Endodermal cell (in vitro differentiated cells): ENCODE data around the gene PADI3. TPM values are rescaled to one million over a fixed set of nuclear protein-coding genes. Genes with fewer than 3 reads are reported as not detected.

Source experiments
- DNase-seq: peaks from one replicate; pipeline ENCODE4 v3.0.0-alpha.2; 2017
- H3K27ac ChIP-seq: 2 replicates; pipeline ENCODE4 v1.5.1; 2013; ENCODE audit warnings: mild to moderate bottlenecking, low read depth, low read length, moderate library complexity
- H3K27me3 ChIP-seq: 2 replicates; pipeline ENCODE4 v1.6.1; 2013; ENCODE audit warnings: mild to moderate bottlenecking, low read length, moderate library complexity; ENCODE audit not compliant: insufficient read depth, control insufficient read depth, poor library complexity, severe bottlenecking
- H3K36me3 ChIP-seq: 2 replicates; pipeline ENCODE4 v1.7.0; 2013; ENCODE audit warnings: mild to moderate bottlenecking, low read length, moderate library complexity; ENCODE audit not compliant: control insufficient read depth, insufficient read depth
- H3K4me1 ChIP-seq: one replicate; pipeline ENCODE4 v1.7.0; 2013; ENCODE audit warnings: low read length; ENCODE audit not compliant: control insufficient read depth, insufficient read depth
- H3K4me3 ChIP-seq: 2 replicates; pipeline ENCODE4 v1.5.1; 2013; ENCODE audit warnings: mild to moderate bottlenecking, low read length, moderate library complexity
- H3K9ac ChIP-seq: 2 replicates; pipeline ENCODE4 v1.6.1; 2013; ENCODE audit warnings: mild to moderate bottlenecking, low read length, moderate library complexity; ENCODE audit not compliant: poor library complexity, severe bottlenecking; ENCODE audit errors: extremely low read depth
- H3K9me3 ChIP-seq: 2 replicates; pipeline ENCODE4 v1.6.1; 2013; ENCODE audit warnings: mild to moderate bottlenecking, low read length, moderate library complexity; ENCODE audit not compliant: control insufficient read depth
- H3K27ac Mint-ChIP-seq: 2 replicates; pipeline ENCODE4 v1.8.0; 2020; ENCODE audit warnings: mixed read lengths
- H3K27me3 Mint-ChIP-seq: 2 replicates; pipeline ENCODE4 v1.8.0; 2021; ENCODE audit warnings: mild to moderate bottlenecking, mixed read lengths; ENCODE audit not compliant: insufficient read depth
- H3K36me3 Mint-ChIP-seq: 2 replicates; pipeline ENCODE4 v1.8.0; 2020; ENCODE audit warnings: low read depth, mixed read lengths
- H3K4me1 Mint-ChIP-seq: 2 replicates; pipeline ENCODE4 v1.8.0; 2020; ENCODE audit warnings: mixed read lengths
- H3K4me3 Mint-ChIP-seq: 2 replicates; pipeline ENCODE4 v1.8.0; 2020; ENCODE audit warnings: mild to moderate bottlenecking, moderate library complexity, mixed read lengths
- H3K9me3 Mint-ChIP-seq: 2 replicates; pipeline ENCODE4 v1.8.0; 2020; ENCODE audit warnings: mild to moderate bottlenecking, mixed read lengths
- CTCF ChIP-seq: fragments of 200-600 bp; sonication (generic); conservative IDR thresholded peaks from 2 replicates; pipeline ENCODE4 v1.5.0; 2021; ENCODE audit warnings: antibody characterized with exemption, mild to moderate bottlenecking
- WGBS, 2 experiments: methylation state at CpG; one replicate each; pipeline versions ENCODE4 v1.1.5 to v1.1.7; 2013; ENCODE audit warnings: missing lambda C conversion rate in 2 of 2, mixed read lengths in 1 of 2; ENCODE audit not compliant: insufficient coverage in 1 of 2, insufficient read length in 1 of 2; 5-methylcytosine and 5-hydroxymethylcytosine counted together
- total RNA-seq, 2 donors: library from RNA; stranded (reverse); fragmentation: NEBNext Ultra II Directional in 1 of 2; extraction: Animal tissue kit (Norgen Biotek cat#: 25700) in 1 of 2; gene quantifications; 2 replicates in 1 of 2; 3 replicates in 1 of 2; pipeline ENCODE4 v1.2.1, GENCODE V29; 2021

The PADI3 gene
- total RNA-seq, 2 donors from 2014 or later, result 0.29 to 0.33 TPM

DNA sequence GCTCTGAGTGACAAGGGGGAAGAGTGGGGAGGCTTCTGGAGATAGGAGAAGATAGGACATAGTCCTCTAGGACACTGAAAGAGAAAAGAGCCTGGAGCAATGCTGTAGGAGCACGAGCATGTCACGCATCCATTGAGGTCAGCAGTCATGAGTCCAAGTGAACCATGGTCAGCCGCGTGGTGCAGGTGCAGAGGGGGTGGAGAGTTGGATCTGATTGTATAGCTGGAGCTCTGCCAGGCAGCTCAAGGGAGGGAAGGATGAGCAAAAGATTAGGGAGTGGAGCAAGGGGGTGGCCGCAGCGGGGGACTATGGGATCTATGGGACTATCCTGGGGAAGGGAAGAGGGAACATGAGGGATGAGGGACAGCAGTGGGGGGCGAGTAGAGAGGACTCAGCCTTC is 30.0 kb upstream of the PADI3 start:
- no peak overlapping the region for H3K4me3 ChIP-seq
- no peak overlapping the region for H3K9ac ChIP-seq
- no peaks in the 10 kb centered on the region for H3K36me3 ChIP-seq
- Mint-ChIP-seq H3K4me1 (no peaks in the 10 kb centered on the region), H3K27me3 (no peaks in the 10 kb centered on the region), H3K9me3 (no peaks in the 10 kb centered on the region), H3K27ac (no peak overlapping the region), H3K4me3 (no peak overlapping the region), H3K36me3 (no peaks in the 10 kb centered on the region)
- no peaks in the 10 kb centered on the region for H3K4me1 ChIP-seq
- no peak for TF ChIP-seq CTCF
- no peak for DNase-seq
- WGBS, 2 experiments, result 91 to 97% methylated on average over 7 of the region's 7 CpGs
- no peak overlapping the region for H3K27ac ChIP-seq
- no peaks in the 10 kb centered on the region for H3K27me3 ChIP-seq
- no peaks in the 10 kb centered on the region for H3K9me3 ChIP-seq

DNA sequence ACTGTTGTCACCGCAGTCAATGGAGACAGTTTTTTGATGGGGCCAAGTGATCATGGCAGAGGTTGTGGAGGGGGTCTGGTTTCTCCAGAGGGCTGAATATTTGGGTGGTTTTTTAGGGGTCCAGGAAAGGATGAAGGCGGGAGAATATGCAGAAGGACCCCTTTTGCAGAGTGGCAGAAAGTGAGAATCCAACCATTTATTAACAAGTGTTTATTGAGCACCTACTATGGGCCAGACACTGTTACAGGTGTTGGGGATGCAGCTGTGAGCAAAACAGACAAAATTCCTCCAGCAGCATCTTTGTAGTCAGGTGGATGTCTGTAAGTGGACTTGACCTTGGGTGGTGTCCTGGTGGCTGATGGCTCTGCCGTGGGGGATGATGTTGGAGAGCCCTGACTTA is 28.6 kb upstream of the PADI3 start:
- no peak overlapping the region for H3K27ac ChIP-seq
- no peak for DNase-seq
- no peaks in the 10 kb centered on the region for H3K36me3 Mint-ChIP-seq
- no peaks in the 10 kb centered on the region for H3K9me3 Mint-ChIP-seq
- H3K36me3 ChIP-seq, result no peaks in the 10 kb centered on the region
- H3K4me3 ChIP-seq, result no peak overlapping the region
- 91 to 100% methylated on average over 1 to 3 of the region's 3 CpGs for WGBS, 2 experiments
- H3K4me1 ChIP-seq, result no peaks in the 10 kb centered on the region
- H3K9me3 ChIP-seq, result no peaks in the 10 kb centered on the region
- no peak overlapping the region for H3K27ac Mint-ChIP-seq
- no peaks in the 10 kb centered on the region for H3K27me3 ChIP-seq
- H3K27me3 Mint-ChIP-seq, result no peaks in the 10 kb centered on the region
- H3K4me3 Mint-ChIP-seq, result no peak overlapping the region
- no peak for TF ChIP-seq CTCF
- no peak overlapping the region for H3K9ac ChIP-seq
- no peaks in the 10 kb centered on the region for H3K4me1 Mint-ChIP-seq

GRCh38 chr1:17222557-17222956 is 26.3 kb upstream of the PADI3 start:
- Histone ChIP-seq H3K4me1 (no peaks in the 10 kb centered on the region), H3K9me3 (no peaks in the 10 kb centered on the region), H3K4me3 (no peak overlapping the region), H3K27ac (no peak overlapping the region), H3K27me3 (no peaks in the 10 kb centered on the region), H3K36me3 (no peaks in the 10 kb centered on the region), H3K9ac (no peak overlapping the region)
- 92 to 95% methylated on average over 4 to 14 of the region's 14 CpGs for WGBS, 2 experiments
- no peaks in the 10 kb centered on the region for H3K27me3 Mint-ChIP-seq
- H3K9me3 Mint-ChIP-seq, result no peaks in the 10 kb centered on the region
- H3K36me3 Mint-ChIP-seq, result no peaks in the 10 kb centered on the region
- no peak overlapping the region for H3K4me3 Mint-ChIP-seq
- no peak for TF ChIP-seq CTCF
- H3K27ac Mint-ChIP-seq, result no peak overlapping the region
- no peaks in the 10 kb centered on the region for H3K4me1 Mint-ChIP-seq
- no peak for DNase-seq
